ENCODE data around the gene MCC.
"Not testable (repeated sequence)": the region's sequence is repeated elsewhere in the genome, so short reads cannot be mapped to it uniquely, and the experiment has no call there.

The MCC gene

DNA sequence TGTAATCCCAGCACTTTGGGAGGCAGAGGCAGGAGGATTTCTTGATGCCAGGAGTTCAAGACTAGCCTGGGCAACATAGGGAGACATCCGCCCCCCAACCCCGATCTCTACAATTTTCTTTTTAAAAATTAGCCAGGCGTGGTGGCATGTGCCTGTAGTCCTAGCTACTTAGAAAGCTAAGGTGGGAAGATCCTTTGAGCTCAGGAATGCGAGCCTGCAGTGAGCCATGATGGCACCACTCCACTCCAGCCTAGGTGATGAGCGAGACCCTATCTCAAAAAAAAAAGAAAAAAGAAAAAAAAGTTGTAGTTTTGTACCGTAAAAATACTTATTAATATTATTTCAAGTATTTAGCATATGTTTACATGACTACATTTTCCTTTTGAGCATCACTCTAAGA, 82.7 kb downstream of the MCC start:
- no peak for DNase-seq

DNA sequence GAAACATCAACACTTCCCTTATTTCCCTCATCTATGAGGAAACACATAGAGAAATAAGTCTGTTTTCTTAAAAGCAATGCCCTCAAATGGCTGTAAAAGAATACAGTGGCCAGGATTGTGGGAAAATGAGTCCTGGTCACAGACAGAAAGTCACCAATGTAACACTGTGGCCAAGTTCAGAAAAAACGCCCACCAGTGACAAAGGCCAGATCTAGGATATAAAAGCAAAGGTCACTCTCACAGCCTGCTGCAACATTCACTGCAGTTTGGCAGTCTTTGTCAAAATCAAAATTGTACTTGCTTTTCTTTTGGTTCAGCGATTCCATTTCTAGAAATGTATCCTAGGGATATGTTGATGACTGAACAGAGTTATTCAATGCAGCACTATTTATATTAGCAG, 84.0 kb downstream of the MCC start:
- DNase-seq = no peak

DNA sequence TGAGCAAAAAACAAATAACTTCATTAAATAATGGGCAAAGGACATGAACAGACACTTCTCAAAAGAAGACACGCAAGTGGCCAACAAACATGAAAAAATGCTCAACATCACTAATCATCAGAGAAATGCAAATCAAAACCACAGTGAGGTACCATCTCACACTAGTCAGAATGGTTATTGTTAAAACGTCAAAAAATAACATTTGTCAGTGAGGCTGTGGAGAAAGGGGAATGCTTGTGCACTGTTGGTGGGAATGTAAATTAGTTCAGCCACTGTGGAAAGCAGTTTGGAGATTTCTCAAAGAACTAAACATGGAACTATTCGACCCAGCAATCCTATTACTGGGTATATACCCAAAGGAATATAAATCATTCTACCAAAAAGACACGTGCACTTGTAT, 90.3 kb downstream of the MCC start:
- DNase-seq = not testable (repeated sequence)

DNA sequence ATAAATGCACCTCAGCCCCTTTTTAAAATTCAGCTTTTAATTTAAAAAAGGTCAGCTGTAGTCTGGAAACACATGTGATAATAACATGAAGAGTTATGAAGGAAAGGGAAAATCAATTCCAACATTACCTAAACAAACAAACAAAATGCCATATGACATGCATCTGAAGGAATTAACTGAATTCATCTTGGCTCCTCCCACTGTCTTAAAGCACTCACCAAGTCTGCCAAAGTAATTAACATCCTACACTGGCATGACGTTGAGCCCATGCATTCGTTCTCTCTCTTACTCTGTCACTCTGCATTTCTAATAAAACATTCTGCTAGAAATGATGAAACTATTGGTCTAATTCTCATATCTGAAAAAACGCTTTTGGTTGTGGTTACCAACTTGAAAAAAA, 91.2 kb downstream of the MCC start:
- DNase-seq = no peak

DNA sequence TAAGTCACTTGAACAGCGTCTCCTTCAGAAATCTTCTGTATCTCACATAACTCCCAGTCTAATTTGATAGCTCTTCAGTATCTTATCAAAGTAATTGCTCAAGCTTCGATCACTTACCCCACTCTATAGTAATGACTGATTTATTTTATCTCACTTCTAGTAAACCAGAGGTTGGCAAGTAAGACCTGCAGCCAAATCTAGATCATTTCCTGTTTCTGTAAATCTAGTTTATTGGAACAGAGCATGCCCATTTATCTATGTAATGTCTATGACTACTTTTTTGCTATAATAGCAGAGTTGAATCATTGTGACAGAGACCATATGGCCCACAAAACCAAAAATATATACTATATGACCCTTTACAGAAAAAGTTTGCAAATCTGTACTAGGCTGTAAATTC, 93.6 kb downstream of the MCC start:
- no peak for DNase-seq

DNA sequence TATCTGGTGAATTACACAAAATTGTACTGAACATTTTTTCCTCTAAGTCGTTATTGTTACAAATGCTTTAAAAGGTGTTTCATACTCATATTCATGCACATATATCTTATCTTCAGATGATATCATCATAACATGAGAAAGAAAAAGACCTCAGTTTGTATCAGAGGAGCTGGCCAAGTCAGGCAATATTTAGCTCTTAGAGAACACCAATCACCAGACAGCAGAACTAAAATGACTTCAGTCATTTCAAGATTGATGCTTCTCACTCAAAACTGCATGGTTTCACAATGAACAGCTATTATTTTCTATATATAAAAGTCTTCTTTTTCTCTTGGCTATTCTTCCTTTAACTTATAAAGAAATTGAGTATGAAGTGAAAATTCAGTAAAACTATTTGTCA, 98.0 kb downstream of the MCC start:
- no peak for DNase-seq

DNA sequence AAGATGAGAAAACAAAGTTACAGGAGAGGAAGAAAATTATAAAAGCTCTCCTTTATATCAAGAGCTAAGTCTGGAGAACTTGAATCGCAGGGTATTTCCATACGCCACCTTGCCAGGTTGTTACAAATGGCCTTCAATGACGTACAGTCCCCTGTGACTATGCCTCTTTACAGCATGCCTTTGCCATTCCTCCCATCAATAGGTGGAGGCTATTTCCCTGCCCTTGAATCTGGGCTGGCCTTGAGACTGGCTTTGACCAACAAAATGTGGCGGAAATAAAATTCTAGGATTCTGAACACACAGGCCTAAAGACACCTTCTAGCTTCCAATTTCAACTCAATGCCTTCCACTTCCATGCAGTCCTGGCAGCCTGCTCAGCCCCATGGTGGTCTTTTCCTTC, 99.1 kb downstream of the MCC start:
- no peak for DNase-seq

DNA sequence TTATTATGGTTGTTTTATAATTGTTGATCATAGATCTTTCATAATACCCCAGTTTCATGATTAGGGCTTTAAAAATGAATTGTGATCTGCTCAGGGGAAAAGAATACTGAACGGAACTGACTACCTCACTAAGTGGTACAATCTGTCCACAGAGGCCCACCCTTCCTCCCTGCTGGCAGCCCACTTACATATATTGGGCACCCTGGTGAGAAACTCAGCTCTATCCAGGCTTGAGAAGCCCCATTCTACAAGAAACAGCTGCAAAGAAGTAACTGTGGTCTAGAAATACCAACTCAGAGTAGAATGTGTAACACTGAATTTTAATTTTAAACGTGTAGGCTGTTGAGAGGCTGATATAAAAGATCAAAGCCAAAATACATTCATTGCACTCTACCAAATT, 100.4 kb downstream of the MCC start:
- no peak for DNase-seq

DNA sequence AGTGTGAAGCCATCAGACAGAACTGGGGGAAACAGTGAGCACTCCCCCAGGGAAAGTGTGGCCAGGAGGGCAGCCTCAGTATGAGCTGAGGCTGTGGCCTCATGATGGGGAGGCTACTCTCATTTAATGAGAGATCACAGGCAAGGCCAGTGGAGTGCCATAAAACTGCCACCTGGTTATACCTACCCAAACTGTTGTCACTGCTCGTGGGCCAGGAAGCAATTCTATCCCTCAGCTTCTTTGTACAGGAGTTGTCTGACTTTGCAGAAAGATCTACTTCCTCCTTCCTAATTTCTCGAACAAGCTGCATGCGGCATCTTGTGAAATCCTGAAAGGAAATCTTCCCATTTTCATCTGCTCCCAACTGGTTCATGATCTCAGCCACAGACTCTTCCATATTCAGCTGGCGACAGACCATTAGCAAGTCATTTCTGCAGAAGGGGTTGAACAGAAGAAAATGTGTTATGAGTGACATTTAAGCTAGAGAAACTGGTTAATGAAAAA, 103.4 kb downstream of the MCC start:
- DNase-seq = no peak

DNA sequence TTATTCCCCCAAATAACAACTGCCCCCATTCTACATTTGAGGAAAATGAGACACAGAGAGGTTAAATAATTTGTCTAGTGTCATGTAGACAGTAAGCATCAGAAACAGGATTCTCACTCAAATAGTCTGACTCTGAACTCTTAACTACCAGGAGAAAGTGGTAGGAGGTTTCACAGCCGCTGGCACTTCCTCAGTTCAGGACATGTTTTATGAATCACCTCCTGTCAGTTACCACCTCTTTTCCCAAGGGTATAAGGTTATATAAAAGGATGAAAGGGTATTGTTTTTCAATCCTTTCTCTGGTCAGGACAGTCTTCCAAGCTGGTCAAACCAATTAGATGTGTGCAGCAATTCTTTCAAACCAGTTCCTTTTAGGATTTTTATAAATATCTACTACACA, 105.5 kb downstream of the MCC start:
- DNase-seq = no peak

DNA sequence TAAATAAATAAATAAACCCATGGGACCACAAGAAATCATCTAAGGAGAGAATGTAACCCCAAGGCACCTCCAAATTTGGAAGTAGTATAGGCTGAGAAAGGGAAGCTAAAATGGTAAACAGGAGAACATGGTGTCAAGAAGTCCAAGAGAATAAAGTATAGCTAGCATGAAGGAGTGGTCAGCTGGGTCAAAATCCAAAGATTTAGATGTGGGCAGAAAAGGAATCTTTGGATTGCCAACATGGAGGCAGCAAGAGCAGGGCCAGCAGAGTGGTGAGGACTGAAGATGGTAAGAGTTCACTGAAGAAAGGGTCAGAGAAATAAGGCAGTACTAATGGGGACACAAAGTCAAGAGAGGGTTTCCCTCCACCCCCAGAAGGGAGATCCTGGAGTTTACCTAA, 106.5 kb downstream of the MCC start:
- no peak for DNase-seq

DNA sequence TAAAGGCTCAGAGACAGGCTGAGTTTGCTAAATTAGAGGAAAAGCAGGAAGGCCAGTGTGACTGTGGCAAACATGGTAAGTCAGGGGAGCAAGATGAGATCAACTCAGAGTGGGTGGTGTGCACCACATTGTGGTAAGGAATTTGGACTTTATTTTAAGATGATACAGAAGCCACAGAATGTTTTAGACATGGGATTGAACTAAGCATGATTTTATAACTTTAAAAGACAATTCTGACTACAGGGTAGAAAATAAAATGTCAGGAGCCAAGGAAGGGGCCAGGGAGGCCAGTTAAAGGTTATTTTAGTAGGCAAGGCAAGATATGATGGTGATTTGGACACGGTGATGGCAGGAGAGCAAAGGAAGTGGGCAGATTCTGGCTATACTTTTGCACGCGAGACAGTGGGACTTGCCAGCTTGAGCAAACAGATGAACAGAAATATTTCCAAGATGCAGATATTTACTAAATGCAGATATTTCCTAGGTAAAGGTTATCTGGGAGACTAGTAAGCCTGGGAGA, 107.4 kb downstream of the MCC start:
- no peak for DNase-seq

DNA sequence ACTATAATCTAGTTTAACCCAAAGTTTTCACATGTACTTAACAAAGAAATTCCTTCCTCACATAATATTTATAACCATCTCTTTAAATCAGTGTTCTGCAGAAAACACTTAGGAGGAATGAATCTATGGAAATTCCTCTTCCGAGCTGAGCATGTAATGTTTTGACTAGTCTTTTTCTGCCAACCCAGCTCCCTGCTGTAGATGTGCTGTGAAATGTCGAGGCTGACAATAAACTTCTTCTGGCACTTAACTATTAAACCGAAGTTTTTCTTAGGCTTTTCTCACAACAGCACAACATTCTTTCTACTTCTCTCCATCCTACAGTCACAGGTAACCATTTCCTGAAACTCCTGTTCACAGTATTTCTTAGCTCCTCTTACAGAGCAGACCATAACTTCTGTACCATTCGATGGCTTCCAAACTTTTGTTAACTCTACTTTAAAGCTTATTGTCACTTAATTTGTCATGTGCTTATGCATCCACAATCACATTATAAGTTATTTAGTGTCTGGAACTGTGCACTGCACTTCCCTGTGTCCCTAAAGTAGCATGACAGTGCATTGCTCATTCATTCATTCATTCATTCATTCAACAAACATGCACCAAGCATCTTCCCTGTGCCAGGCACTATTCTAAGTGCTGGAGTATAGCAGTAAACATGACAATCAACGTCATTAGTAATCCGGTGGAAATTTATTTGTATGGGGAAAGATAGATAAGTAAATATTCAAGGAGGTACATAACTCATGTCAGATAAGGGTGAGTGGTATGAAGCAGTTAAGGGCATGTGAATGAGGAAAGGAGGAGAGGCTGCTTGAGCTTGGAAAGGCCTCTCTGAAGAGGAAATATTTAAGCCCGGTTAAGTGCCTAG, 108.1 kb downstream of the MCC start:
- no peak for DNase-seq

DNA sequence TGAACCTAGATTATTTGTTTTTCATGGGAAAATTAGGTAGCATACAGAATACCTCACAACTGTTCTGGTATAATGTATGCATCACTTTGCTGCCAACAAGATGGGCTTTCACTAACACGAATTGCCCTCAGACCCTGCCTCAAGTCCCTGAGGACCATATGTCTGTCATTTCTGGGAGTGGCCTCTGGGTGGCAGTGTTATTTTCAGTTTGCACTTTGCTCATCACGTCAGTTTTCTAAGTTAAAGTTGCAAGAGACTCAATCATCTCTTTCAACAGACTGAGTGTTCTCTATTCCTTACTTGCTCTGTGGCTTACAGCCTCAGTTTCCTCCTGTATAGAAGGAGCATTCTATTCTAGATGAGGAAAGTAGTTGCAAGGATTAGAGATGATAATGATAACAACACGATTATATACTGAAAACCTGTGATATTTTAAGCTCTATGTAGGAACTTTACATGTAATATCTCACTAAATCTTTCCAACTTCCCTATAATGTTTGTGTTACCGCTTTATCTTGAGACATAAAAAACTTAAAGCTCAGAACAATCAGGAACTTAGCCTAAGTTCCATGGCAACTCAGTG, 109.2 kb downstream of the MCC start:
- peak; percentile 70 for DNase-seq

DNA sequence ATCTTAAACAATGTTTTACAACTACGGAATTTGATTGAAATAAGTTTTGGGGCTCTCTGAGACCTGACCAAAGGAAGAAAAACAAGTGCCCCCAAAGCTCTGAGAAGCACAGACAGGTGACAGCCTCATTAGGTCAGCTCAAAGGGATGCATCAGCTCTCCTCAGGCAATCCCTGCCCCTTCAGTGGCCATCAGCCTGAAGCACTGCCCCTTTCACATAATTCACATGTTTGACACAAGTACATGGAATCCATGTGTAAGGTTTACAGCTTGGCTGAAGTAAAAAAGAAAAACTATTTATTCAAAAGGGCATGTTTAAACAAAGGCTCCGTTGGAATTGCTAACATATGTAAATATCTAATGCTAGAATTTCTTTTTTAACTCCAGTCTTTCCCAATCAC, 109.7 kb downstream of the MCC start:
- DNase-seq = no peak

DNA sequence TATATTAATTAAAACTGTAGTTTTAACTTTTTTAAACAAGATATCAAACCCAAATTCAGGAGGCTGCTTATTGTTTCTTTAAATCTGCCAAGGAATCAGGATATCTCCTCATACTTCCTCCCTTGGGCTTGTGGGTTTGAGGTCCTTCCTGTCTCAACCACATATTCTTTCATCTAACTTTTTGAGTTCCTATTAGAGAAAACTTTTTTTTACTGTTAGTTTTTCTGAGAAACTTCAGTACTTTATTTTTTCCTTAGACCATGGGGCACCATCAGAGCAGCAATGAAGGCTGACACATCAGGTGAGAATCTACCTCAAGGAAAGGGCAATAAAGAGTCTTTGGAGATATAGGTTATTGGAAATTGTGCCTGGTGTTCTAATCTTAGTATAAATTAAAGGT, 110.2 kb downstream of the MCC start:
- no peak for DNase-seq

DNA sequence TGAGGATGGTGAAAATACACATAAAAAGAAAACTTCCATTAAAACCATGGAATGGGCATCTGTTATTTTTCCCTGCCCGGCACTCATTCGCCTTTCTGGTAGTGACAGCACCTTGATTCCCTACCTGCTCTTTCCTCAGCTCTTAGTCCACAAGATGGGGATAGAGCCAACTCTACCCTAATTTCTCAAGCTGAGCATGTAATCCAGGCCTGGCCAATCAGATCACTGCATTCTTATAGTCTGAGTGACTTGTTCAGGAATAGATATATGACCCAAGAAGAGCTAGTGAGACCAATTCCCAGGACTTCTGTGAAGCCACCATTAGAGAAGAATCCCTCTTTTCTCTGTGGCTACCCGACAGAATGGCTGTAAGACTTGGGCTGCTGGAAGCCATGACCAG, 111.6 kb downstream of the MCC start:
- DNase-seq = no peak

DNA sequence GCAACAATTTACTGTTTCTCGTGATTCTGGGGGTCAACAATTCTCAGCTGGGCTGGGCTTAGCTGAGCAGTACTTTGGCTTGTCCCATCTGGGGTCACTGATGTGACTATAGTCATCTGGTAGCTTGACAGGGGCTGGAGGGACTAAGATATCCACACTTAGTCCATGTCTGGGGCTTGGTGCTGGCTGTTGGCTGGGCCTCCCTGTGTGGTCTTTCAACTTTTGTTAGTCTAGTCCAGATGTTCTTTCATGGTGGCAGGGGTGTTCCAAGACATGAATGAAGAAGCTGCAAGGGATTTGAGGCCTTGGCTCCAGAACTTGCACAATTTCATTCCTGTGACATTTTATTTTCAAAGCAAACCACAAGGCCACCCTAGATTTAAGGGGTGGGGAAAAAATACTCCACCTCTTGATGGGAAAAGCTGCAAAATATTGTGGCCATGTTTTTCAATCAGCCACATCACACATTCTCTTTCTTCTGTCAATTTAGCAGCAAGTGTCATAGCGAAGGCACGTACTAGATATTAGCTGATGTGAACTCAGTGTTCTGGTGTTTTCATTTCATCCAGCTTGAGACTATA, 112.7 kb downstream of the MCC start:
- DNase-seq = no peak

DNA sequence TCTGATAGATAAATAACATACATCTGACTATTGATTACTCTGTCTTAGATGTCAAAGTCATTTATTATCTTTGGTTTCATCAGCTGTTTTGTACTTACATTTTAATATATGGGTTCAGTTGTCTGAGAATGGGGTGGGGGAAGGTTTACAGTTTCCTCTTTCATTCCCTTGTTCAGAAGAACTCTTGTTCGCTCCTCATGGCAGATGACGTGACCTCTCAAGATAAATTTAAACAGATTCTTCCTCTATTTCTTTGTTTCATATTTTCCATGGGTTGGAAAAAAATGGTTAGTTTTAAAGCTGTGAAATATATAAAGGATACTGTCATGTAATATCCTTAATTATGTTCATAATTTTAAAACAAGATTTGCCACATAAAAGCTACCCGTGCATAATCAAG, 114.8 kb downstream of the MCC start:
- DNase-seq = no peak

DNA sequence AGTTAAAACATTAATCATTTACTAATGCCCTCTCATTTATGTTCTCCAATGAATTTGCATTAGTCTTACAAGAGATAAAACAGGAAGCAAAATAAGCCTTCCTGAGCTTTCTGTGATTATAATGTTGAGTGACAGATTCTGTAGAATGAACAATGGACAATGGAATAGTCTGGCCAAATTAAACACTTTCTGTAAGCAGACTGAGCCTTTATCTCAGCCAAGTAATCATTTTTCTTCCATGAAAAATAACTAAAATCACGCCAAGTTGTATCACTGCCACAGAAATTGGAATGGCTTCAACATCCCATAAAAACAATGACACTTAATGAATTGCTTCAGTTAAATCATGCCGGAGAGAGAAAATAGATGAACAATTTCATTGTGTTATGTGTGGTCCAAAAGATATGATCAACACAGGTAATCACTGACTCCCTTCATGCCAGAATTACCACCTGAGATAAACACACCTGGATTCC, 116.5 kb downstream of the MCC start:
- no peak for DNase-seq

DNA sequence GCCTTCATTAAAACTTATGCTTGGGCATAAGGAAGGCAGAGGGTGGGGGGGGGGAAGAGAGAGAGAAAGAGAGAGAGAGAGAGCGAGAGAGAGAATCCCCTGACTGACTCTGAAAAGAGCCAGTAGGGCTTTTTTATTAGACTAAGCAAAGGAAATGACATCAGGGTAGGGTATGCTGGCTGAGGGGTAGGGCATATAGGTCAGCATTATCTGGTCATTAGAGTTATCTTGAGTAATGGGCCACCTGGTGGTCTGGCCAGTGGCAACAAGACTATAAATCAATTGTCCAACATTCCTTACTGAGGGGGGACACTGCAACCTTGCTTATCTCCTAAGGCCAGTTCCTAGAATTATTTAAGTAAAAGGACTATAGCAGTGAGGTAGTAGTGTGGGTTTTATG, 120.7 kb downstream of the MCC start:
- no peak for DNase-seq

DNA sequence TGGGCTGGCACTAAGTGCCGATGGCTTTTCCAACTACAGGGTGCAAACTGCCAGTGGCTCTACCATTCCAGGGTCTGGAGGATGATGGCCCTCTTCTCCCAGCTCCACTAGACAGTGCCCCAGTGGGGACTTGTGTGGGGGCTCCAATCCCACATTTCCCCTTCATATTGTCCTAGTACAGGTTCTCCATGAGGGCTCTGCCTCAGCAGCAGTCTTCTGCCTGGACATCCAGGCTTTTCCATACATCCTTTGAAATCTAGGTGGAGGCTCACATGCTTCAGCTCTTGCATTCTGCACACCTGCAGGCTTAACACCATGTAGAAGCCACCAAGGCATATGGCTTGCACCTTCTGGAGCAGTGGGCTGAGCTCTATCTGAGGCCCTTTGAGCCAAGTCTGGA, 123.8 kb downstream of the MCC start:
- DNase-seq = no peak

DNA sequence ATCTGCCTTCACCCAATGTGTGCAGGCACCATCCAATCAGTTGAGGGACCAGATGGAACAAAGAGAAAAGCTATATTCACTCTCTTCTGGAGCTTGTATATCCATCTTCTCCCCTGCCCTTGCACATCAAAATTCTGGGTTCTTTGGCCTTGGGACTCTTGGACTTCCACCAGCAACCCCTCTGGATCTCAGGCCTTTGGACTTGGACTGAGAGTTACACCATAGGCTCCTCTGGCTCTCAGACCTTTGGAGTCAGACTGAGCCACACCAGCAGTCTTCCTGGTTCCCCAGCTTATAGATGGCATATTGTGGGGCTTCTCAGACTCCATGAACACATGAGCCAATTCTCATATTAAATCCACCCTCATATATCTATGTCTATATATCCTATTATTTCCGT, 126.6 kb downstream of the MCC start:
- DNase-seq = no peak

DNA sequence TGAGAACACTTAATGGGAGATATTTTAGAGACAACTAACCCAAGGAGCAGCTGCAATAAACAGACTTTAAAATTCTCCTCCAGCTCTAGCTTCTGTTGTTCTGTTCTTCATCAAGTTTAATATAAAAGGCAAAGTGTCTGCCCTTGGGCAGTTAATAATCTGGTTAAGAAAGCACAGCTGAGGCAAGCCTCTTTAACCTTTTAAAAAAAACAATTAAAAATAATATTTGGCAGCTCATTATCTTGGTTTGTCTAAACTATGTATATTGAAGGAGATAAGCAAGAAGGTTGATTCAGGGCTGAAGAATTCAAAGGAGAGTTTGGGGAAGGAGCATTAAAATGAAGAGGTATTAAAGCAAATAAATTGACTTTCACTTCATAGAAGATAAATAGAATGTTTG, 128.8 kb downstream of the MCC start:
- no peak for DNase-seq

All from activated CD4-positive, alpha-beta T cell treated with anti-CD3 and anti-CD28 coated beads for 48 hours (primary cell).